ENCODE results near the gene LMAN1.

Gene LMAN1

GRCh38 chr18:59300676-59301285 lies 58.3 kb downstream of the LMAN1 start:
- TF ChIP-seq FOXP2 (optimal IDR thresholded peaks at IDR 0.05; ENCODE audit: borderline replicate concordance, extremely low read depth, extremely low read length, insufficient read depth) (no peak), POLR2AphosphoS5 (IDR thresholded peaks at IDR 0.05; ENCODE audit: low read depth, low read length) (no peak), REST (IDR thresholded peaks at IDR 0.05; ENCODE audit: insufficient read depth in 1 of 2, low read depth in 2 of 2, low read length in 2 of 2) (no peak), SIN3A (IDR thresholded peaks at IDR 0.05; ENCODE audit: borderline replicate concordance, insufficient read depth, low read length) (no peak), TAF1 (IDR thresholded peaks at IDR 0.05; ENCODE audit: borderline replicate concordance, insufficient read depth, low read length) (no peak)

GRCh38 chr18:59298871-59299270 lies 60.2 kb downstream of the LMAN1 start:
- TF ChIP-seq TAF1 (IDR thresholded peaks at IDR 0.05; ENCODE audit: borderline replicate concordance, insufficient read depth, low read length) (no peak), SIN3A (IDR thresholded peaks at IDR 0.05; ENCODE audit: borderline replicate concordance, insufficient read depth, low read length) (no peak), REST (IDR thresholded peaks at IDR 0.05; ENCODE audit: insufficient read depth in 1 of 2, low read depth in 2 of 2, low read length in 2 of 2) (no peak), FOXP2 (optimal IDR thresholded peaks at IDR 0.05; ENCODE audit: borderline replicate concordance, extremely low read depth, extremely low read length, insufficient read depth) (no peak), POLR2AphosphoS5 (IDR thresholded peaks at IDR 0.05; ENCODE audit: low read depth, low read length) (no peak)

GRCh38 chr18:59293317-59293716 lies 65.7 kb downstream of the LMAN1 start:
- no peak for TF ChIP-seq SIN3A (IDR thresholded peaks at IDR 0.05; ENCODE audit: borderline replicate concordance, insufficient read depth, low read length)
- no peak for TF ChIP-seq POLR2AphosphoS5 (IDR thresholded peaks at IDR 0.05; ENCODE audit: low read depth, low read length)
- TF ChIP-seq TAF1 (IDR thresholded peaks at IDR 0.05; ENCODE audit: borderline replicate concordance, insufficient read depth, low read length) = no peak
- no peak for TF ChIP-seq REST (IDR thresholded peaks at IDR 0.05; ENCODE audit: insufficient read depth in 1 of 2, low read depth in 2 of 2, low read length in 2 of 2)
- no peak for TF ChIP-seq FOXP2 (optimal IDR thresholded peaks at IDR 0.05; ENCODE audit: borderline replicate concordance, extremely low read depth, extremely low read length, insufficient read depth)

GRCh38 chr18:59286341-59286740 lies 72.7 kb downstream of the LMAN1 start:
- TF ChIP-seq REST (IDR thresholded peaks at IDR 0.05; ENCODE audit: insufficient read depth in 1 of 2, low read depth in 2 of 2, low read length in 2 of 2) = no peak
- TF ChIP-seq SIN3A (IDR thresholded peaks at IDR 0.05; ENCODE audit: borderline replicate concordance, insufficient read depth, low read length) = no peak
- TF ChIP-seq TAF1 (IDR thresholded peaks at IDR 0.05; ENCODE audit: borderline replicate concordance, insufficient read depth, low read length) = no peak
- no peak for TF ChIP-seq POLR2AphosphoS5 (IDR thresholded peaks at IDR 0.05; ENCODE audit: low read depth, low read length)
- no peak for TF ChIP-seq FOXP2 (optimal IDR thresholded peaks at IDR 0.05; ENCODE audit: borderline replicate concordance, extremely low read depth, extremely low read length, insufficient read depth)

Measured in PFSK-1 (cell line).